HG02571 (cell line): ENCODE data around the gene CNTN4.
A peak's percentile ranks its signal among the peaks of the same experiment; 100 is the strongest.

ENCODE experiments used
- ATAC-seq: cut with Tn5 transposase; IDR thresholded peaks from one replicate; pipeline ENCODE4 v1.9.1; 2021; ENCODE audit warnings: mild to moderate bottlenecking, moderate library complexity; ENCODE audit not compliant: unreplicated experiment

The CNTN4 gene

GRCh38 chr3:3013317-3014052 lies 914.8 kb downstream of the CNTN4 start:
- no peak for ATAC-seq

- ATAC-seq, result peak; percentile 74
Observed at GRCh38 chr3:3015185-3016089, 916.8 kb downstream of the CNTN4 start.

DNA sequence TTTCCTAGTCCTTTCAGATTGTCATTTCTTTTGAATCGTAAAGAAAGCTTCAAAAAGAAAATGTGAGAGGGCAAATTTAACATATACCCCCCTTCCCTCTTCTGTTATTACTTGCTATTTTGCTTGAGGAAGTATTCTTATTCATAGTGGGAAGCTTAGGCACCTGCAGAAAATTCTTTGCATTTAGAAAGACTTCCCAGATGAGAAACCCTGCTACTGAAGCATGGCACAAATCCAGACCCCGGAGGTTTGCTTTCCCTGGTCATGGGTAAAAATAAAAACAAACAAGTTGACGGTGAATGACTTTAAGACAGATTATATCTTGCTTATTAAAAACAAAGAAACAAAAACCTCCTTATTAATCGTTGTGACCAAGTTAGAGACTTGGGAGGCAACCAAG lies 917.6 kb downstream of the CNTN4 start:
- ATAC-seq, result no peak

GRCh38 chr3:3020209-3020608 lies 921.5 kb downstream of the CNTN4 start:
- no peak for ATAC-seq

- no peak for ATAC-seq
Observed at GRCh38 chr3:3023111-3023745, 924.6 kb downstream of the CNTN4 start.

DNA sequence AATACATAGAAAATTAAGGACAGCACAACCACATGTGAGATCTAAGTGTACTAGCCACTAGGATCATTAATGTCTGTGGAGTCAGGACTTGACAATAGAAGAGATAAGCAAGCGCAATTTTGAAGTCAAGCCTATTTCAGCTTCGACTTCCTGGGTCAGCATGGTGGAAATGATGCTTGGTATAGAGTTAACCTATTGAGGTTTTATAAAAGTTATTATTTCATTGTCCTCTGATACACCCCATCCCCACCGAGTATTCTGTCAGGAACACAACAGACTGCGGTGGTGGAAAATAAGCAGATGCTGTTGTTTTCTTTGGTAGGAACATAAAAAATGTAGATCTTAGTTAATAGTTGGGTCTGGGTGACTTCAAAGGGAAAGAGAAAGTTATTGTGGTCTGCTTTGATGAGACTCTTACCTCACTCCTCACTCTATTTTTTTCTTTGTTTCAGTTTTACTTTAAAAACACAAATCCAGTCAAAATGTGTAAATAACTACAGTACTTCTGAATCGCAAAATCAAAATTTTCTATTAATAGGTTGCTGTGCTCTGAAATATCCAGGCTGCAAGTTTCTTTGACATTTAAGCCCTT lies 929.4 kb downstream of the CNTN4 start:
- peak; percentile 90 for ATAC-seq

DNA sequence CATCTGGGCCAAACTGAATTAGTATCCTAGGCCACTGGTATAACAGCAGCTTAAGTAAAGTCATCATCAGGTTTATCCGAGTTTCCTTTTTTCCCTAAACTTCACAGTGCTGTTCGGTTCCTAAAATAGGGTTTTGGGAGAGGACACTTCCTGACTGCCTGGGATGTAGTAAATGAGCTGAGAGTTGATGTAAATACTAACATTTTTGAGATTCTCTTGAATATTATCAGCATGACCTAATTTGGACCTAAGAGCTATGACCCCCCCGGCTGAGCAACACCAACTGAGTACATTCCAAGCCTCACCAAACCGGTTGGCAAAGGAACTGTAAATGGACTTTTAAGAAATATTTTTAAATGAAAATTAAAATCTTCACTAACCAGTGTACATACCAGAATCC lies 932.7 kb downstream of the CNTN4 start:
- no peak for ATAC-seq

GRCh38 chr3:3037156-3037555 lies 938.5 kb downstream of the CNTN4 start:
- no peak for ATAC-seq

DNA sequence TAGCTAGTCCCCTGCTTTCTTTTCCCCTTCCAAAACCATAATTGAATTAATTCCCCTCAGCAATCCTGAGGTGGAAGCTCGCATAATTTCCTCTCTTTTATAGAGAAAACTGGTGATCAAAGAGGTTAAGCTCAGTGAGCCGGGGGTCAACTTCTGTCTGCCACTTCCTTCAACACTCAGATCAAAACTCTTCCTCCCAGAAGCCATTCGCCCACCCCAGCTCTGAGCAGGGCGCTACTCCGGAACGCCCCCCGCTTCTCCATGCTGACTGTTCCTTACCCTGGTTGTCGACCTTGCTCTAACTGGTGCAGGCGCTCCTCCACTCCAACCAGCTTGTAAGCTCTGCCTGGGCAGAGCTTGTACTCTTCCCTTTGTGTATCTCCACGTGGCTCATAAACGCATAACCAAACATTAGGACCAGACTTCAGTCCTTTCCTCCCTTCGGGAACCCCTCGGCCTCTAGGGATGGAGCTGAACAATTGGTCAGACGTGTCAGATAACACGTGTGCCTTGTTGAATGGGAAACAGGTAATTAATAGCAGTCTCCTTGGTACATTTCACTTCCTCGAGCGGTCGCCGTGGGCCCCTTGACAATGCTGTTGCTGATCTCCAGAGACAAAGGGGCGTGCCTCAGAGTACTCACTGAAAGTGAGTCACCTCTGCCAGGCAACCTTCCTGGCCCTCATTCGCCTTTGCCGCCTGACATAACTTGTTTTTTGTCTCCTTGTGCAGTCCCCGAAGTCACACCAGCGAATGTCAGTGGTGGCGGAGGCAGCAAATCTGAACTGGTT lies 939.7 kb downstream of the CNTN4 start:
- no peak for ATAC-seq

DNA sequence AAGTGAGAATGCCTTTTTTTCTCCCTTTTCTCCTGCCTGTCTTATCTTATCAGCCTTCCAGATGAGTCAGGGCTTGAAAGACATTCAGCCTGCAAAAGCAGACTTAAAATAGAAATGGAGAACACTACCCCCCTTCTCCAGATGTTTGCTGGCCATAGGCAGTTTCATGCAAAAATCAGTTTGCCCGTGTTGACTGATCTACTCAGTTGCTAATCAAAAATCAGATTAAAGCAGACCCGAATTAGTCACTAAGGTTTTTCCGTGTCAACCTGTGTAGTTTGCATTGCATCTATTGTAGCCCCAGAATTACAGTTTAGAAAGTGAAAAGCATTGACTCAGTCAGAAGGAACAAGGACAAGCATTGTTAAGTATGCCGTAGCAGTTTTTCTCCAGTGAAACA lies 955.3 kb downstream of the CNTN4 start:
- ATAC-seq, result no peak

DNA sequence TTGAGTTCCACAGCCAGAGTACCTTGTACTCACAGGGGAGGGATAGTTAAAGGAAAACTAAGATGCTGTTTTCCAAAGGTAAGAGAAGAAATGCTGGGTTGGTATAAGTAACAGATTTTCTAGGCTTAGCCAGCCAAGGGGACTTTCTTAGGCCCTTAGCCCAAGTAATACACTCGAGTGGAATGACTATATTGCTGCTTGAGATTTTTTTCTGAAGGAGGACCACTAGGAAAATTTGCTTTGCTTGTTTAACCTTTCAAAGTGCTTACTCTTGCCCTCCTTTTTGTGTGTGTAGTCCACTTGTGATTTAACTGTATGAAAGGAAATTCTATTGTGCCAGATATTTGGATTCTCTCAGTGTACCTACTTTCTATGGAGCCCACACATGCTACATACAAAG lies 961.0 kb downstream of the CNTN4 start:
- ATAC-seq, result no peak

- no peak for ATAC-seq
Observed at GRCh38 chr3:3064297-3064696, 965.6 kb downstream of the CNTN4 start.

DNA sequence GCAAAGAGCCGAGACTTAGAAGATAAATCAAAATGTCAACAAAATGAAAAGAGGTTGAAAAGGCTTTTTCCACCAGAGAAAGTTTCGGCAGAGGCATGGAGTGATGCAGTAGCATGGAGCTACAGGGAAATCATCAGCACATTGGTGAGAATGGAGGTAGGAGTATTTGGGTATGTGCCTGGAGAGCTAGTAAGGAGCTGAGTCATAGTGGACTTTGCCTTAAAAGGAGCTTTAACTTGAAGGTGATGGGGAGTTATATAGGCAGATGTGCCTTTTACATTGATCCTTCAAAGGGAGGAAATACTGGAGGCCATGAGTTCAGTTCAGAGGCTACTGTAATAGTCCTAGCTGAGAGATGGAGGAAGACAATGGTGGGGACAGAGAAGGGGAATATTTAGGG lies 967.2 kb downstream of the CNTN4 start:
- peak; percentile 4 for ATAC-seq

DNA sequence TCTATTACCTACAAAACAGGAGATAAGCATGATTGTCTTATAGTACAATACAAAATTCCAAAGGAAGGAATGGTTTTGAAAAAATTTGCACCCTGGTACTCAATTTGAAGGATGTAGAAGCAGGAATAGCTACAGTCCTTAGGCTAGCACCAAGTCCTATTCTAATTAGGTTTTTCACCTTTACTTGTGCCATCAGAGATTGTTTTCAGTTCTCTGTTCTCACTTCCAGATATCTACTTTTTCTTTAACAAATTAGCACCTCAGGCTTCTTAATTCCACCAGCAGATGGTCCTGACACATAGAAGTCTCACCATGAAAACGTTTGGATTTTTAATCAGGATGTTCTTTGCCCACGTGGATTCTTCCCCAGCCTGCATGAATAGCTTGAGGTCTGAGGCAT lies 967.7 kb downstream of the CNTN4 start:
- peak; percentile 82 for ATAC-seq

- no peak for ATAC-seq
Observed at GRCh38 chr3:3066910-3067309, 968.2 kb downstream of the CNTN4 start.

DNA sequence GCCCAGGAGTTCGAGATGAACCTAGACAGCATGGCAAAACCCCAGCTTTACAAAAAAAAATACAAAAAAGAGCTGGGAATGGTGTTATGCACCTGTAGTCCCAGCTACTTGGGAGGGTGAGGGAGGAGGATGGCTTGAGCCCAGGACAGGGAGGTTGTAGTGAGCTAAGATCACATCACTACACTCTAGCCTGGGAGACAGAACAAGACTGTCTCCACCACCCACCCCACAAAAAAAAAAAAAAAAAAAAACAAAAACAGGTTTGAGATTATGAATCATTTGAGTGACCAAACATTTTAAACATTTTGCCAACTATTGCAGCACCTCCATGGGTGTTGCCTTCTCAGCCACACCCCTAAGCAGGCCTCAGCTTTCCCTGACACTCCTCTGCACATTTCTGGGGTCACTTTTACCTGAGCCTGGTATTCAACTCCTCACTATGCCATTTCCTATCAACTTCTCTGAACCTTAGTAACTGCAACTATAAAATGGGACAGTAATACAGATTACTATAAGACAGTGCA lies 969.8 kb downstream of the CNTN4 start:
- ATAC-seq, result no peak

DNA sequence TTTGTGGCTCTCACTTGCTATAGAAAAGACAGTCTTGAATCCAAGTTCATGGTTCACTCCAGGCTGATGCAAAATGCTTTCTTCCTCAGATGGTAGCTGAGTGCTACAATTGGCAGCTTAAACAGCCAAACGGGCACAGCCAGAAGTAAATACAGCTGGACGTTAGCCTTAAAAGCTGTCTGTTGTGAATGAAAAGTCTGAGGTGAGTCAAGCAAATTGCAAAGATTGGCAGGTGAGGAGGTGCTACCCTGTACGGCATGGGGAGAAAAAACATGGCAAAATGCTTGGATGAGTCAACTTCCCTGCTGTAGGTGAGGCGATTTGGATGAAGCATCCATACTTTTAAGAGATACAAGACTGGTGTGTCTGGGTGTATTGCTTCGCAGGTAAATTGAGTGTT lies 971.1 kb downstream of the CNTN4 start:
- no peak for ATAC-seq

- ATAC-seq, result no peak
Observed at GRCh38 chr3:3071136-3071535, 972.5 kb downstream of the CNTN4 start.

DNA sequence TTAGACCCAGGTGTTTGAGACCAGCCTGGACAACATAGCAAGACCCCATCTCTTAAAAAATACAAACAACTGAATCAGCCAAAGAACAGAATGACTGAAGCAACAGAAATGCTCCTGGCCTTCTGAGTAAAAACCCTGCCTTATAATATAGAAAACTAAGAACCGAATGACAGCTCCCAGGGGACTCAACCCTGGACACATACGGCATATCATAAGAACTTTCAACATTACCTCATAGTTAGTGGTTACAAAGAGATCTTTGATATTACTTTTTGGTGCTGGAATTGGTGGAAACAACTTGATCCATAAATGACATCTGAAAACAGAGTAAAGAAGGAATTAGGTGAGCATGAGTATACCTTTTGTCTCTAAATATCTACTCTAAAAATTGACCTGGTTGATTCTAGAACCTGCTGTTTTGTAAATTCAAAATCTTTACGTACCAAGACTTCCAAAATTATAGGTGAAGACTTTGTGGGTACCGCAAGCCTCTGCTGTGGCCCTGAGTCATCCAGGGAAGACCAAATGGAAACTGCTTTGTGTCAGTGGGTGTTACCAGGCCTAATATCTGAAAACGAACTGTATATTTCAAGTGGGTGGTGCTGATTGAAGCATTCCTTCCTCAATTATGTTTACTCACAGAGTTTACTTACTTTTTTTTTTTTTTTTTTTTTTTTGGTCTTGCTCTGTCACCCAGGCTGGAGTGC lies 976.0 kb downstream of the CNTN4 start:
- peak; percentile 76 for ATAC-seq

DNA sequence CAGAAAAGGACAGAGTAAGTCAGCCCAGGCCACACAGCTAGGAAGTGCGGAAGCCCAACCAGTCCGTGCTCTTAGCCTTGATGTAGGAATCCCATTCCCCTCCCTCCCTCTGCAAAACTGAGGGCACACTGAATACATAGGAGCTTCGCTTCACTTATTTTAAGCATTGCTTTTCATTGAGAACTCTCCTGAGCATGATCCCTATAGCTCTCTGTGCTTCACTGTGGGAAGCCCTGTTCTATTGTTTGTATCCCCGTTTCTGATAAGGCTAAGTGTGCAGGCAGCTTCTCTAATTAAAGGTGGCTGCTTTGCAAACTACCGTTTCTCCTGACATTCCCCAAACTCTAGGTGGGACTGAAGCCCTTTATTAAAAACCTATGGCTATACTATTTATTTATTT lies 981.6 kb downstream of the CNTN4 start:
- ATAC-seq, result no peak
